Measurements from ENCODE around the gene ZNF225. TPM values are rescaled to one million over a fixed set of nuclear protein-coding genes. Genes with fewer than 3 reads are reported as not detected.
"Not testable (repeated sequence)": the region's sequence is repeated elsewhere in the genome, so short reads cannot be mapped to it uniquely, and the experiment has no call there.

ZNF225 gene
- total RNA-seq, 2 donors from 2014 or later, result 2.2 to 2.8 TPM

GRCh38 chr19:44111910-44112463 lies 1.2 kb upstream of the ZNF225 start:
- Histone ChIP-seq H3K9me3 (peaks cover 14 to 33% of the 10 kb centered on the region in 2 donors), H3K36me3 (peaks cover 23% of the 10 kb centered on the region), H3K4me1 (peaks cover 0 to 18% of the 10 kb centered on the region in 2 donors), H3K4me3 (peak overlapping the region; percentile 69 to 84), H3K27ac (no peak overlapping the region), H3K27me3 (no peaks in the 10 kb centered on the region)
- no peak for DNase-seq (ENCODE audit: low spot score)
- no peak for TF ChIP-seq CTCF (IDR thresholded peaks at IDR 0.05)

GRCh38 chr19:44112802-44113137 lies 429 bp upstream of the ZNF225 start:
- H3K4me3 ChIP-seq, result peak overlapping the region; percentile 69 to 84
- peaks cover 0 to 18% of the 10 kb centered on the region in 2 donors for H3K4me1 ChIP-seq
- no peak for TF ChIP-seq CTCF (IDR thresholded peaks at IDR 0.05)
- H3K36me3 ChIP-seq, result peaks cover 23% of the 10 kb centered on the region
- peaks cover 12 to 25% of the 10 kb centered on the region in 2 donors for H3K9me3 ChIP-seq
- H3K27me3 ChIP-seq, result no peaks in the 10 kb centered on the region
- no peak for DNase-seq (ENCODE audit: low spot score)
- H3K27ac ChIP-seq, result peak overlapping the region; percentile 42 to 59

GRCh38 chr19:44113784-44114390 lies 688 bp downstream of the ZNF225 start:
- Histone ChIP-seq H3K4me1 (peaks cover 0 to 18% of the 10 kb centered on the region in 2 donors), H3K4me3 (peak overlapping the region; percentile 69 to 84), H3K27ac (peak overlapping the region; percentile 70 to 80), H3K9me3 (peaks cover 7 to 16% of the 10 kb centered on the region in 2 donors), H3K36me3 (peaks cover 26% of the 10 kb centered on the region), H3K27me3 (no peaks in the 10 kb centered on the region)
- TF ChIP-seq CTCF (IDR thresholded peaks at IDR 0.05), result no peak
- DNase-seq (ENCODE audit: low spot score), result no peak

- H3K4me1 ChIP-seq; H3K4me3 ChIP-seq; DNase-seq (ENCODE audit: low spot score); H3K27ac ChIP-seq; H3K27me3 ChIP-seq; H3K9me3 ChIP-seq: not testable (repeated sequence)
- peaks cover 82% of the 10 kb centered on the region for H3K36me3 ChIP-seq
These were observed 8.0 kb downstream of the ZNF225 start for GRCh38 chr19:44121162-44121561.

GRCh38 chr19:44131955-44132354 lies 18.8 kb downstream of the ZNF225 start:
- no peak for TF ChIP-seq CTCF (IDR thresholded peaks at IDR 0.05)
- no peak for DNase-seq (ENCODE audit: low spot score)
- Histone ChIP-seq H3K27me3 (no peaks in the 10 kb centered on the region), H3K36me3 (peaks cover 48% of the 10 kb centered on the region), H3K4me1 (no peaks in the 10 kb centered on the region), H3K9me3 (peaks cover 0 to 22% of the 10 kb centered on the region in 2 donors), H3K4me3 (no peak overlapping the region), H3K27ac (no peak overlapping the region)

GRCh38 chr19:44141191-44142058 lies 28.2 kb downstream of the ZNF225 start, which contains the start of gene ZNF234:
Gene ZNF234 (plus strand): TSS chr19:44141554. CDS start chr19:44144633, 3,079 bp downstream.
- Histone ChIP-seq H3K27me3 (no peaks in the 10 kb centered on the region), H3K36me3 (peaks cover 18% of the 10 kb centered on the region), H3K9me3 (no peaks in the 10 kb centered on the region), H3K4me1 (peaks cover 0 to 24% of the 10 kb centered on the region in 2 donors), H3K27ac (peak within 1 kb of the TSS; percentile 83 to 86), H3K4me3 (peak within 1 kb of the TSS; percentile 92 to 95)
- peak in 1 of 2 donors; percentile 22 for TF ChIP-seq CTCF (IDR thresholded peaks at IDR 0.05)
- DNase-seq (ENCODE audit: low spot score), result peak; percentile 78
